Uterus (tissue), 2 donors: ENCODE results near the gene GRXCR1.

Experiments
- CTCF ChIP-seq, 4 experiments: fragments of 200-600 bp in 2 of 4; fragments of 450-650 bp in 2 of 4; sonication (generic) in 2 of 4; IDR thresholded peaks; one replicate each; pipeline ENCODE4 v1.5.1; 2016 to 2019; ENCODE audit warnings: antibody characterized with exemption in 4 of 4, mild to moderate bottlenecking in 2 of 4, moderate library complexity in 1 of 4
- POLR2A ChIP-seq, 2 donors: fragments of 450-650 bp; IDR thresholded peaks; one replicate each; pipeline ENCODE4 v1.6.1; 2016; ENCODE audit warnings: antibody characterized with exemption in 2 of 2, mild to moderate bottlenecking in 1 of 2, moderate library complexity in 1 of 2

- TF ChIP-seq CTCF (IDR thresholded peaks at IDR 0.05) (no peak), POLR2A (IDR thresholded peaks at IDR 0.05) (no peak)
These were observed 149.1 kb downstream of the GRXCR1 start for GRCh38 chr4:43041632-43042031.
